ENCODE measurements around the gene COL28A1.

DNA sequence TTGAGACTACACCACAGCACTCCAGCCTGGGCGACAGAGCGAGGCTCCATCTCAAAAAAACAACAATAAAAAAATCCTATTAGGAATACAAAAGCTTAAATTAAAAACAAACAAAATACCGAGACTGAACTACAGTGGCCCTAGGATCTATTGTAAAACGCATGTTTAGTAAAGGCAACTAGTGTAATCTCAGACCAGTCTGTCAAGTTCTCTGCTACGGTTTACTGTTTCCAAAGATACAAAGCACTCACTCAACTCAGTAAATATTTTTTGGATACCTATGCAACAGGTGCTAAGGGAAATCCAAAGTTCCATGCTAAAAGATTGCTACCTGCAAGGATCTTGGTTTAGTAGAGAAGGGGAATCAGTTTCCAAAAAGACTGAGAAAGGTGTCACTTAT is 27.6 kb upstream of the COL28A1 start:
- no peak for TF ChIP-seq ZNF521 (tag by site-specific recombination; IDR thresholded peaks at IDR 0.05)
- TF ChIP-seq, protein P1, sequence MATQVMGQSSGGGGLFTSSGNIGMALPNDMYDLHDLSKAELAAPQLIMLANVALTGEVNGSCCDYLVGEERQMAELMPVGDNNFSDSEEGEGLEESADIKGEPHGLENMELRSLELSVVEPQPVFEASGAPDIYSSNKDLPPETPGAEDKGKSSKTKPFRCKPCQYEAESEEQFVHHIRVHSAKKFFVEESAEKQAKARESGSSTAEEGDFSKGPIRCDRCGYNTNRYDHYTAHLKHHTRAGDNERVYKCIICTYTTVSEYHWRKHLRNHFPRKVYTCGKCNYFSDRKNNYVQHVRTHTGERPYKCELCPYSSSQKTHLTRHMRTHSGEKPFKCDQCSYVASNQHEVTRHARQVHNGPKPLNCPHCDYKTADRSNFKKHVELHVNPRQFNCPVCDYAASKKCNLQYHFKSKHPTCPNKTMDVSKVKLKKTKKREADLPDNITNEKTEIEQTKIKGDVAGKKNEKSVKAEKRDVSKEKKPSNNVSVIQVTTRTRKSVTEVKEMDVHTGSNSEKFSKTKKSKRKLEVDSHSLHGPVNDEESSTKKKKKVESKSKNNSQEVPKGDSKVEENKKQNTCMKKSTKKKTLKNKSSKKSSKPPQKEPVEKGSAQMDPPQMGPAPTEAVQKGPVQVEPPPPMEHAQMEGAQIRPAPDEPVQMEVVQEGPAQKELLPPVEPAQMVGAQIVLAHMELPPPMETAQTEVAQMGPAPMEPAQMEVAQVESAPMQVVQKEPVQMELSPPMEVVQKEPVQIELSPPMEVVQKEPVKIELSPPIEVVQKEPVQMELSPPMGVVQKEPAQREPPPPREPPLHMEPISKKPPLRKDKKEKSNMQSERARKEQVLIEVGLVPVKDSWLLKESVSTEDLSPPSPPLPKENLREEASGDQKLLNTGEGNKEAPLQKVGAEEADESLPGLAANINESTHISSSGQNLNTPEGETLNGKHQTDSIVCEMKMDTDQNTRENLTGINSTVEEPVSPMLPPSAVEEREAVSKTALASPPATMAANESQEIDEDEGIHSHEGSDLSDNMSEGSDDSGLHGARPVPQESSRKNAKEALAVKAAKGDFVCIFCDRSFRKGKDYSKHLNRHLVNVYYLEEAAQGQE (tag by site-specific recombination; IDR thresholded peaks at IDR 0.05), result no peak
- TF ChIP-seq TCF7L2 (IDR thresholded peaks at IDR 0.05; ENCODE audit: borderline replicate concordance, low read depth, low read length), result no peak
- TF ChIP-seq, protein P2, sequence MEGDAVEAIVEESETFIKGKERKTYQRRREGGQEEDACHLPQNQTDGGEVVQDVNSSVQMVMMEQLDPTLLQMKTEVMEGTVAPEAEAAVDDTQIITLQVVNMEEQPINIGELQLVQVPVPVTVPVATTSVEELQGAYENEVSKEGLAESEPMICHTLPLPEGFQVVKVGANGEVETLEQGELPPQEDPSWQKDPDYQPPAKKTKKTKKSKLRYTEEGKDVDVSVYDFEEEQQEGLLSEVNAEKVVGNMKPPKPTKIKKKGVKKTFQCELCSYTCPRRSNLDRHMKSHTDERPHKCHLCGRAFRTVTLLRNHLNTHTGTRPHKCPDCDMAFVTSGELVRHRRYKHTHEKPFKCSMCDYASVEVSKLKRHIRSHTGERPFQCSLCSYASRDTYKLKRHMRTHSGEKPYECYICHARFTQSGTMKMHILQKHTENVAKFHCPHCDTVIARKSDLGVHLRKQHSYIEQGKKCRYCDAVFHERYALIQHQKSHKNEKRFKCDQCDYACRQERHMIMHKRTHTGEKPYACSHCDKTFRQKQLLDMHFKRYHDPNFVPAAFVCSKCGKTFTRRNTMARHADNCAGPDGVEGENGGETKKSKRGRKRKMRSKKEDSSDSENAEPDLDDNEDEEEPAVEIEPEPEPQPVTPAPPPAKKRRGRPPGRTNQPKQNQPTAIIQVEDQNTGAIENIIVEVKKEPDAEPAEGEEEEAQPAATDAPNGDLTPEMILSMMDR (tag by site-specific recombination; IDR thresholded peaks at IDR 0.05), result no peak
- no peak for TF ChIP-seq ZNF184 (tag by site-specific recombination; IDR thresholded peaks at IDR 0.05)
- no peak for TF ChIP-seq MEIS1 (CRISPR knock-in tag; IDR thresholded peaks at IDR 0.05; ENCODE audit: borderline replicate concordance)
- TF ChIP-seq, protein P3, sequence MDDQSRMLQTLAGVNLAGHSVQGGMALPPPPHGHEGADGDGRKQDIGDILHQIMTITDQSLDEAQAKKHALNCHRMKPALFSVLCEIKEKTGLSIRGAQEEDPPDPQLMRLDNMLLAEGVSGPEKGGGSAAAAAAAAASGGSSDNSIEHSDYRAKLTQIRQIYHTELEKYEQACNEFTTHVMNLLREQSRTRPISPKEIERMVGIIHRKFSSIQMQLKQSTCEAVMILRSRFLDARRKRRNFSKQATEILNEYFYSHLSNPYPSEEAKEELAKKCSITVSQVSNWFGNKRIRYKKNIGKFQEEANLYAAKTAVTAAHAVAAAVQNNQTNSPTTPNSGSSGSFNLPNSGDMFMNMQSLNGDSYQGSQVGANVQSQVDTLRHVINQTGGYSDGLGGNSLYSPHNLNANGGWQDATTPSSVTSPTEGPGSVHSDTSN (CRISPR knock-in tag; IDR thresholded peaks at IDR 0.05), result no peak
- no peak for TF ChIP-seq ZNF791 (tag by site-specific recombination; IDR thresholded peaks at IDR 0.05)
- TF ChIP-seq MYNN (tag by site-specific recombination; IDR thresholded peaks at IDR 0.05; ENCODE audit: borderline replicate concordance), result no peak
- no peak for TF ChIP-seq ZNF23 (tag by site-specific recombination; IDR thresholded peaks at IDR 0.05; ENCODE audit: borderline replicate concordance)
